Activated naive CD4-positive, alpha-beta T cell treated with anti-CD3 and anti-CD28 coated beads for 36 hours (primary cell): ENCODE results near the gene LIN37. TPM values are rescaled to one million over a fixed set of nuclear protein-coding genes. Genes with fewer than 3 reads are reported as not detected.
"Not testable (repeated sequence)": the region's sequence is repeated elsewhere in the genome, so short reads cannot be mapped to it uniquely, and the experiment has no call there.

Source experiments
- CTCF ChIA-PET: fragments of 350-600 bp; sonication (Branson Sonifier 250); formaldehyde crosslinking; loops from one replicate; lab custom pipeline; 2021; ENCODE audit warnings: antibody characterized with exemption; lab: Charles Lee
- DNase-seq: peaks from one replicate; pipeline ENCODE4 v3.0.0-alpha.2; 2020
- H3K27ac Mint-ChIP-seq: one replicate; pipeline ENCODE4 v1.8.0; 2021; ENCODE audit warnings: mild to moderate bottlenecking, mixed read lengths
- H3K27me3 Mint-ChIP-seq: one replicate; pipeline ENCODE4 v1.8.0; 2021; ENCODE audit warnings: low read depth, mixed read lengths
- H3K36me3 Mint-ChIP-seq: one replicate; pipeline ENCODE4 v1.8.0; 2021; ENCODE audit warnings: low read depth, mixed read lengths
- H3K4me1 Mint-ChIP-seq: one replicate; pipeline ENCODE4 v1.8.0; 2021; ENCODE audit warnings: low read depth, mixed read lengths
- H3K4me3 Mint-ChIP-seq: one replicate; pipeline ENCODE4 v1.8.0; 2021; ENCODE audit warnings: mild to moderate bottlenecking, moderate library complexity, mixed read lengths
- H3K9me3 Mint-ChIP-seq: one replicate; pipeline ENCODE4 v1.8.0; 2021; ENCODE audit warnings: mixed read lengths
- intact Hi-C: fragments of 100-400 bp; cut with micrococcal nuclease; formaldehyde crosslinking; loops from one replicate; pipeline ENCODE4 v1.15.1; 2023
- total RNA-seq, 2 experiments: library from RNA; stranded (reverse); gene quantifications; one replicate each; pipeline ENCODE4 v1.2.3, GENCODE V29; 2021

The LIN37 gene
- total RNA-seq, 2 experiments from 2014 or later: 5.7 to 9.7 TPM

DNA sequence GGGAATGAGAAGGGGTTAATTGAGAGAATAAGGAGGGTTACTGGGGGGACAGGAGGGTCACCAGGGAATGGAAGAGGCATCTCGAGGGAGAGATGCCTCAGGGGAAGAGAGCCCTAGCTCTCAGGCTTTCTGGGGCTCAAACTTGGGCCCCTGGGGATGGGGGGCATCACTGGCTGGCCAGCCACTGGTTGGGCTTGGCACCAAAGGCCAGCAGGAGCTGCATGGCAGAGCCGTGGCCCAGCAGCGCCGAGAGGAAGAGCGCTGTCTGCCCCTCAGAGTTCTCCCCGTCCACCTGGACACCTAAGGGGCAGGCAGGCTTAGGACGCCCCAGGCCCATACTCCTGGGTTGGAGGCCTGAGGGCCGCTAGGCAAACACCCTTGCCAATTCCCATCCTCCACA is 44.5 kb downstream of the LIN37 start:
- intact Hi-C loops: no loop called here
- Mint-ChIP-seq H3K27me3 (peaks cover 23% of the 10 kb centered on the region), H3K36me3 (no peaks in the 10 kb centered on the region), H3K4me1 (peaks cover 6% of the 10 kb centered on the region), H3K9me3 (no peaks in the 10 kb centered on the region), H3K27ac (no peak overlapping the region), H3K4me3 (no peak overlapping the region)
- CTCF ChIA-PET: no interaction called here
- no peak for DNase-seq

DNA sequence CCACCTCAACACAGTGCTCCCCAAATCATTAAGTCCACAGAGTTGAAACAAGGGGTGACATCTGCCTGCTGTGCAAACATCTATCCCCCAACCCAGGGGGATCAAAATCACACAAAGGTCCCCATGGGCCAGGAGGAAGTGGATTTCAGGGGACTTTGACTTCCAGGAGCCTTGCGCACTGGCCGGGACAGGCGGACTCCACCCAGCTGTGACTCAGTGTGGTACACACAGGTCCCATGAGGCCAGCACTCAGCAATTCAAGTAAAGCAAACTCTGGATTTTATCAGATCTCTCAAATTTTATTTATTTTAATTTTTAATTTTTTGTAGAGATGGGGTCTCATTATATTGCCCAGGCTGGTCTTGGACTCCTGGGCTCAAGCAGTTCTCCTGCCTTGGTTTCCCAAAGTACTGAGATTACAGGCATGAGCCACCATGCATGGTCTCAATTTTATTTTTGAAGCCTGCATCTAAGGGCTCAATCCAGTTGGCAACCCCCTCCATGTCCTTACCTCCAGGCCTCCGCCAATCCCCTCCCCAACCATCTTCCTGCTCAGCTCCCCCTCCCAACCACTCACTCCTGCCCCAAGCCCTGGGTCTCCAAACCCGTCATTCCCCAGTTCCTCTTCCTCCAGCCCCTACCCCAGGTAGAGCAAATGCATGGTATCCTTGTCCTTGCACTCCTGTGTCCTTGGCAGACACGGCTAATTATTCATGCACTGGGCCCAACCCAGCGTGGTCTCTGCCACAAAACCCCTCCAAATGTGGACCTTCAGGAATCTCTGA is 45.2 kb downstream of the LIN37 start:
- intact Hi-C loops: no loop called here
- H3K4me3 Mint-ChIP-seq: no peak overlapping the region
- no peak overlapping the region for H3K27ac Mint-ChIP-seq
- no peaks in the 10 kb centered on the region for H3K36me3 Mint-ChIP-seq
- no peak for DNase-seq
- no peaks in the 10 kb centered on the region for H3K9me3 Mint-ChIP-seq
- peaks cover 6% of the 10 kb centered on the region for H3K4me1 Mint-ChIP-seq
- CTCF ChIA-PET: no interaction called here
- H3K27me3 Mint-ChIP-seq: peaks cover 28% of the 10 kb centered on the region

DNA sequence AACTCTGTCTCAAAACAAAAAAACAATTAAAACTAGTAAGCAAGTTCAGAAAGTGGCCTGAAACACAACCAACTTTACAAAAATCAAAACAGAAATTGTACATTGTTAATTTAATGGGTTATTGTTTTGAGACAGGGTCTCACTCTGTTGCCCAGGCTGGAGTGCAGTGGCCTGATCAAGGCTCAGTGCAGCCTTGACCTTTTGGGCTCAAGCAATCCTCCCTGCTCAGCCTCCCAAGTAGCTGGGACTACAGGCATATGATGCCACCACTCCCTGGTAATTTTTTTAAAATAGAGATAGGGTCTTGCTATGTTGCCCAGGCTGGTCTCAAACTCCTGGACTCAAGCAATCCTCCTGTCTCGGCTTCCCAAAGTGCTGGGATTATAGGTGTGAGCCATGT is 47.2 kb downstream of the LIN37 start:
- not testable (repeated sequence) for H3K27ac Mint-ChIP-seq

DNA sequence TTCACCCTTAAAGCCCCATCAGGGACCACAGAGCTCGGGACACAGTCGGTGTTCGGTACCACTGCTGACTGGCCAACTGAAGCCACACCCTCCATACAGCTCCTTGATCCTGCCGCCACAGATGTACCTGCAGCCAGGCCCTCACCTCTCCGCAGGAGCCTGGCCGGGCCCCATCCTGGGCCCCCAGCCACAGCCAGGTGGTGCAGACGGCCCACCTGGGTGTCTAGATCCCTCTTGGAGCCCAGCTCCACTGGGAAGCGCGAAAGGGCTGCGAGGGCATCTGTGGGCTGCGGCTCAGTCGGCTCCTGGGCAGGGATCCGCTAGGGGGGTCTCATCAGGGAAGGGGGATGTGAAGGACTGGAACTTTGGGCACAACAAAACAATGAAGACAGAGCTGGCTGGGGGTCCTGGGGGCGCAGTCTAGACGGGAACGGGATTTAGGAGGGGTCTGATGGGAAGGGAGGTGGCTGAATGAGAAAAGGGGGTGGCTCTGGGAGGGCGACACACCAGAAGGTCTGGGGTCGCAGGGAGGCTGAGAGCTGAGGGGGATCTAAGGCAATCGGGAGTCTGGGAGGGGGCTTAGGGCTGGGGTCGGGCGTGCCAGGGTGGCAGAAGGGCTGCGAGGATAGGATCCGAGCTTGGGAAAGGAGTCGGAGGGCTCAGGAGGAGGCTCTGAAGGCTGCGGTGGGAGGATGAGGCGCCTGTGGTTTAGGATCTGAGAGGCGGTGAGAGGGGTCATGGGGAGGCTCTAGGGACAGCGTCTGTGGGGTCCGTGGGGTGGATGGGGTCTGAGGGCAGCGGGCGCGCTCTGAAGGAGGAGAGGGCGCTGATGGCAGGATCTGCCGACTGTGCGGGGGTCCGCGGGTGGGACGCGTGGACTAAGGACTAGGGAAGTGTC is 48.5 kb downstream of the LIN37 start:
- intact Hi-C loops: no loop called here
- Mint-ChIP-seq H3K36me3 (no peaks in the 10 kb centered on the region), H3K27me3 (peaks cover 28% of the 10 kb centered on the region), H3K4me3 (no peak overlapping the region), H3K4me1 (peaks cover 6% of the 10 kb centered on the region), H3K27ac (no peak overlapping the region), H3K9me3 (no peaks in the 10 kb centered on the region)
- DNase-seq: no peak
- CTCF ChIA-PET: interaction anchor here (1.6 kb wide), 1 partner anchor 23 kb away, joined by 6 read pairs; no protein-coding TSS in a partner anchor

More for the DNA sequence above, 47.2 kb downstream of the LIN37 start:
- intact Hi-C loops, DNase-seq, CTCF ChIA-PET, H3K9me3 Mint-ChIP-seq, H3K4me3 Mint-ChIP-seq, H3K36me3 Mint-ChIP-seq, H3K4me1 Mint-ChIP-seq: not testable (repeated sequence)
- H3K27me3 Mint-ChIP-seq: peaks cover 28% of the 10 kb centered on the region

DNA sequence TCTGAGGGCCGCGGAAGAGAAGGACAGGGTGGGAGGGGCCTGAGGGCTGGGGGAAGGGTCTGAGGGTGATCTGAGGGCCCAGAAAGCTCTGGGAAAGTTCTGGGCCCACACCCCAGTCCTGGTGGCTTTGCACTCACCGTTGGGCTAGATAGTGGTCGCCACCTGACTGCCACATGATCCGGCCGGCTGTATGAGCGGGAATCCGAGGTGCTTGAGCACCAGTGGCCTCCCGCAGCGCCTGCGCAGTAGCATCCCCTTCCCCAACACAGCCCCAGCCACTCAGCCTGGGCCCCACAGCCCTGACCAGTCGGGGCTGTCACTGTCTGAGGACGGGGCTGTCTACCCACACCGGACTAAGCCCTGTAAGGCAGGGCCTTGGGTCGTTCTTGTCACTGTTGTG is 49.3 kb downstream of the LIN37 start:
- Mint-ChIP-seq H3K27me3 (peaks cover 28% of the 10 kb centered on the region), H3K9me3 (no peaks in the 10 kb centered on the region), H3K4me3 (no peak overlapping the region), H3K4me1 (peaks cover 6% of the 10 kb centered on the region), H3K27ac (no peak overlapping the region), H3K36me3 (no peaks in the 10 kb centered on the region)
- intact Hi-C loops: no loop called here
- CTCF ChIA-PET: interaction anchor here (1.0 to 1.6 kb wide), 2 partner anchors 22 to 103 kb away, joined by 3 to 6 read pairs; no protein-coding TSS in a partner anchor
- no peak for DNase-seq

DNA sequence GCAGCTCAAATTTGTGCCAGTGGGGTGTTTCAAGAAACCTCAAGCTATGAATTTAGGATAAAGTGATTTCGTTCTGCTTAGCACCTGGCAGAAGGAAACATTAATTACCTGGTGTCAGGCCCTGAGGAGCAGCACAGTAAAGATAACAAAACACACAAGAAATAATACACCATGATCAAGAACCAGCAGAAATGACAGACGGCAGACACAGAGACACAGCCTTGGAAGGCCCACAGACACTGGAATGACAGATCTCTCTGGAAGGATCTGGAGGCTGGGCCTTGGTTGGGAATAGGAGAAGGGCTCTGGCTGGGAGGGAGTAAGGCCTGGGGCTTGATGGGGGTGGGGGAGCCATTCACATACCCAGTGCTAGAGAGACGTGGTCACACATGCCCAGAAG is 53.5 kb downstream of the LIN37 start:
- CTCF ChIA-PET: interaction anchor here (0.6 kb wide), 1 partner anchor 160 kb away, joined by 3 read pairs; no protein-coding TSS in a partner anchor
- peaks cover 5% of the 10 kb centered on the region for H3K4me1 Mint-ChIP-seq
- H3K9me3 Mint-ChIP-seq: no peaks in the 10 kb centered on the region
- peaks cover 16% of the 10 kb centered on the region for H3K27me3 Mint-ChIP-seq
- H3K4me3 Mint-ChIP-seq: no peak overlapping the region
- H3K27ac Mint-ChIP-seq: no peak overlapping the region
- intact Hi-C loops: no loop called here
- H3K36me3 Mint-ChIP-seq: no peaks in the 10 kb centered on the region
- no peak for DNase-seq

Other genes with a start within 250 kb of the LIN37 start
- 1 to 10 TPM in 1 of 2 experiments, under 1 TPM in 1; 0.86 to 1.7 TPM for gene DMKN, start 234.9 kb upstream of the LIN37 start, total RNA-seq
- not detected for gene SBSN, start 220.3 kb upstream of the LIN37 start, total RNA-seq
- not detected for gene GAPDHS, start 215.1 kb upstream of the LIN37 start, total RNA-seq
- 10 to 100 TPM; 63.1 to 63.4 TPM for gene TMEM147, start 202.9 kb upstream of the LIN37 start, total RNA-seq
- not detected for gene ATP4A, start 184.9 kb upstream of the LIN37 start, total RNA-seq
- gene PMIS2, start 162.4 kb upstream of the LIN37 start, total RNA-seq: not detected
- gene HAUS5, start 135.8 kb upstream of the LIN37 start, total RNA-seq: 10 to 100 TPM; 40.4 to 42.5 TPM
- gene RBM42, start 119.5 kb upstream of the LIN37 start, total RNA-seq: 10 to 100 TPM; 64.2 to 66.2 TPM
- gene ETV2, start 106.8 kb upstream of the LIN37 start, total RNA-seq: under 1 TPM; 0.52 to 0.84 TPM
- 100 to 1,000 TPM; 499 to 512 TPM for gene COX6B1, start 100.3 kb upstream of the LIN37 start, total RNA-seq
- gene UPK1A, start 82.1 kb upstream of the LIN37 start, total RNA-seq: under 1 TPM in 1 of 2 experiments, not detected in 1; 0.21 TPM
- gene ZBTB32, start 44.0 kb upstream of the LIN37 start, total RNA-seq: 100 to 1,000 TPM; 174 to 181 TPM
- 10 to 100 TPM; 62.0 to 65.8 TPM for gene KMT2B, start 30.6 kb upstream of the LIN37 start, total RNA-seq
- 10 to 100 TPM; 51.0 to 52.8 TPM for gene IGFLR1, start 6.1 kb upstream of the LIN37 start, total RNA-seq
- 10 to 100 TPM; 41.8 to 44.2 TPM for gene U2AF1L4, start 3.2 kb upstream of the LIN37 start, total RNA-seq
- gene PSENEN, start 2.9 kb upstream of the LIN37 start, total RNA-seq: 10 to 100 TPM; 32.4 to 37.7 TPM
- gene HSPB6, start 8.5 kb downstream of the LIN37 start, total RNA-seq: under 1 TPM; 0.40 to 0.55 TPM
- 10 to 100 TPM; 45.3 to 47.4 TPM for gene PROSER3, start 9.6 kb downstream of the LIN37 start, total RNA-seq
- 10 to 100 TPM; 49.5 to 61.6 TPM for gene ARHGAP33, start 27.0 kb downstream of the LIN37 start, total RNA-seq
- not detected for gene PRODH2, start 64.3 kb downstream of the LIN37 start, total RNA-seq
- under 1 TPM in 1 of 2 experiments, not detected in 1; 0.05 TPM for gene NPHS1, start 103.9 kb downstream of the LIN37 start, total RNA-seq
- 1 to 10 TPM; 1.0 to 1.1 TPM for gene KIRREL2, start 108.3 kb downstream of the LIN37 start, total RNA-seq
- 1 to 10 TPM in 1 of 2 experiments, under 1 TPM in 1; 0.79 to 1.2 TPM for gene APLP1, start 120.0 kb downstream of the LIN37 start, total RNA-seq
- 10 to 100 TPM; 56.2 to 56.4 TPM for gene NFKBID, start 152.0 kb downstream of the LIN37 start, total RNA-seq
- gene HCST, start 154.0 kb downstream of the LIN37 start, total RNA-seq: 10 to 100 TPM; 11.7 to 14.5 TPM
- gene TYROBP, start 159.7 kb downstream of the LIN37 start, total RNA-seq: not detected
- gene LRFN3, start 187.8 kb downstream of the LIN37 start, total RNA-seq: 1 to 10 TPM; 4.0 TPM
- 10 to 100 TPM; 13.1 to 13.8 TPM for gene SDHAF1, start 246.6 kb downstream of the LIN37 start, total RNA-seq